K562 (cell line): ENCODE data around the gene CFD. TPM values are rescaled to one million over a fixed set of nuclear protein-coding genes. Genes with fewer than 3 reads are reported as not detected.

Experiments used
- ADNP ChIP-seq: fragments of 200-800 bp; sonication (Bioruptor generic); IDR thresholded peaks from 2 replicates; pipeline ENCODE4 v1.6.1; 2016; ENCODE audit warnings: missing genetic modification characterization, missing compliant biosample characterization
- CBX1 ChIP-seq: sonication (generic); IDR thresholded peaks from 2 replicates; pipeline ENCODE4 v1.6.1; 2016; ENCODE audit warnings: antibody characterized with exemption, low read depth, mild to moderate bottlenecking
- GABPB2 ChIP-seq: fragments of 250-450 bp; sonication (Bioruptor Pico); conservative IDR thresholded peaks from 2 replicates; pipeline ENCODE4 v1.5.1; 2021; ENCODE audit warnings: mild to moderate bottlenecking
- KAT8 ChIP-seq: fragments of 450-650 bp; IDR thresholded peaks from 2 replicates; pipeline ENCODE4 v1.6.1; 2016; ENCODE audit warnings: low read depth, mild to moderate bottlenecking
- NR2C1 ChIP-seq, 2 experiments: fragments of 450-650 bp; IDR thresholded peaks; 2 replicates each; pipeline ENCODE4 v1.6.1; 2017; ENCODE audit warnings: mild to moderate bottlenecking in 2 of 2, antibody characterized with exemption in 1 of 2, inconsistent platforms in 1 of 2, missing compliant biosample characterization in 1 of 2, missing genetic modification characterization in 1 of 2
- RBFOX2 ChIP-seq: fragments of 200-400 bp; formaldehyde crosslinking; IDR thresholded peaks from 2 replicates; pipeline ENCODE4 v1.6.1; 2017; ENCODE audit warnings: low read depth, mild to moderate bottlenecking, low read length, moderate library complexity
- SUPT5H ChIP-seq: fragments of 450-650 bp; IDR thresholded peaks from 2 replicates; pipeline ENCODE4 v1.6.1; 2016
- ZNF354B ChIP-seq: fragments of 250-450 bp; sonication (Bioruptor Pico); IDR thresholded peaks from 2 replicates; pipeline ENCODE4 v1.4.0; 2020
- ZNF444 ChIP-seq: fragments of 250-450 bp; sonication (Bioruptor Pico); IDR thresholded peaks from 2 replicates; pipeline ENCODE4 v1.4.0; 2020; ENCODE audit warnings: mild to moderate bottlenecking, moderate library complexity
- ZNF57 ChIP-seq: fragments of 450-650 bp; formaldehyde crosslinking; IDR thresholded peaks from 2 replicates; pipeline ENCODE4 v1.4.0; 2020; ENCODE audit warnings: mild to moderate bottlenecking, moderate library complexity
- polyA plus RNA-seq, 8 experiments: library from polyadenylated mRNA; depleted of rRNA in 4 of 8; stranded (reverse) in 5 of 8; unstranded in 3 of 8; fragments of >200 nt; fragmentation: Nextera tagmentation in 2 of 8; fragmentation: Illumina TruSeq in 1 of 8; extraction: Ambion mirVana in 2 of 8; extraction: Trizol in 1 of 8; gene quantifications; 2 replicates each; pipeline versions ENCODE4 v1.2.1 to v1.2.3, GENCODE V29; 2011 to 2014; ENCODE audit warnings: inconsistent platforms in 1 of 8, missing spikeins in 1 of 8
- total RNA-seq, 7 experiments: library from RNA; depleted of rRNA in 6 of 7; stranded (reverse); fragments of >200 nt in 6 of 7; fragmentation: Illumina TruSeq in 2 of 7; extraction: Trizol in 2 of 7; gene quantifications; 2 replicates each; pipeline versions ENCODE4 v1.2.1 to v1.2.3, GENCODE V29; 2011 to 2021; ENCODE audit warnings: low replicate concordance in 1 of 7
- TF ChIP-seq, protein P1 (sequence below): fragments of 250-450 bp; sonication (Bioruptor Pico); IDR thresholded peaks from 2 replicates; pipeline ENCODE4 v1.4.0; 2020
- TF ChIP-seq, protein P2 (sequence below): fragments of 450-650 bp; IDR thresholded peaks from 2 replicates; pipeline ENCODE4 v1.6.1; 2018; ENCODE audit not compliant: partially characterized antibody
- TF ChIP-seq, protein P3 (sequence below): fragments of 250-450 bp; sonication (Bioruptor Pico); IDR thresholded peaks from 2 replicates; pipeline ENCODE4 v1.8.0; 2022; ENCODE audit warnings: inconsistent platforms

Gene CFD
- total and polyA plus RNA-seq, 9 of the 15 experiments (the other 6 are each of a cell fraction or from before 2014, with no cell fraction given): 0.52 to 59.4 (median 7.6) TPM

DNA sequence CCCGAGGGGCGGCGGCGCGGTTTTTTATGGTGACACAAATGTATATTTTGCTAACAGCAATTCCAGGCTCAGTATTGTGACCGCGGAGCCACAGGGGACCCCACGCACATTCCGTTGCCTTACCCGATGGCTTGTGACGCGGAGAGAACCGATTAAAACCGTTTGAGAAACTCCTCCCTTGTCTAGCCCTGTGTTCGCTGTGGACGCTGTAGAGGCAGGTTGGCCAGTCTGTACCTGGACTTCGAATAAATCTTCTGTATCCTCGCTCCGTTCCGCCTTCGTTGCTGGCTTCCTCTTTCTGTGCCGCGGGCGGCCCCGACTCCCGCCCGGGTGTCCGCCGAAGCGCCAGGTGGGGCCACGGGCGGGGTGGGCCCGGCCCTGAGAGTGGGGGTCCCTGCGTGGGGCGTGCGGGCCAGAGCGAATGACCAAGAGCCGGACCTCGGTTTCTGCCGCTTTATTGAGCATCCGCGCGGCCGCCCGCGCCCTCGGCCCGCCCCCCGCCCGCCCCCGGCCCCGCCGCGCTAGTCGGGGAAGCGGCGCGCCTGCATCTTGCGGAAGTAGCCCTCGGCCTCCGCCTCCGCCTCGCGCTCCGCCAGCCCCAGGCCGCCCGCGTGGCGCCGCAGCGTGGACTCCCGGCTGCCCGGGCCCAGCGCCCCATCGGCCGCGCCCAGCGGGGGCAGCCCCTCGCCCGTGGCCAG, 47.3 kb upstream of the CFD start (continued):
- TF ChIP-seq, protein P1, sequence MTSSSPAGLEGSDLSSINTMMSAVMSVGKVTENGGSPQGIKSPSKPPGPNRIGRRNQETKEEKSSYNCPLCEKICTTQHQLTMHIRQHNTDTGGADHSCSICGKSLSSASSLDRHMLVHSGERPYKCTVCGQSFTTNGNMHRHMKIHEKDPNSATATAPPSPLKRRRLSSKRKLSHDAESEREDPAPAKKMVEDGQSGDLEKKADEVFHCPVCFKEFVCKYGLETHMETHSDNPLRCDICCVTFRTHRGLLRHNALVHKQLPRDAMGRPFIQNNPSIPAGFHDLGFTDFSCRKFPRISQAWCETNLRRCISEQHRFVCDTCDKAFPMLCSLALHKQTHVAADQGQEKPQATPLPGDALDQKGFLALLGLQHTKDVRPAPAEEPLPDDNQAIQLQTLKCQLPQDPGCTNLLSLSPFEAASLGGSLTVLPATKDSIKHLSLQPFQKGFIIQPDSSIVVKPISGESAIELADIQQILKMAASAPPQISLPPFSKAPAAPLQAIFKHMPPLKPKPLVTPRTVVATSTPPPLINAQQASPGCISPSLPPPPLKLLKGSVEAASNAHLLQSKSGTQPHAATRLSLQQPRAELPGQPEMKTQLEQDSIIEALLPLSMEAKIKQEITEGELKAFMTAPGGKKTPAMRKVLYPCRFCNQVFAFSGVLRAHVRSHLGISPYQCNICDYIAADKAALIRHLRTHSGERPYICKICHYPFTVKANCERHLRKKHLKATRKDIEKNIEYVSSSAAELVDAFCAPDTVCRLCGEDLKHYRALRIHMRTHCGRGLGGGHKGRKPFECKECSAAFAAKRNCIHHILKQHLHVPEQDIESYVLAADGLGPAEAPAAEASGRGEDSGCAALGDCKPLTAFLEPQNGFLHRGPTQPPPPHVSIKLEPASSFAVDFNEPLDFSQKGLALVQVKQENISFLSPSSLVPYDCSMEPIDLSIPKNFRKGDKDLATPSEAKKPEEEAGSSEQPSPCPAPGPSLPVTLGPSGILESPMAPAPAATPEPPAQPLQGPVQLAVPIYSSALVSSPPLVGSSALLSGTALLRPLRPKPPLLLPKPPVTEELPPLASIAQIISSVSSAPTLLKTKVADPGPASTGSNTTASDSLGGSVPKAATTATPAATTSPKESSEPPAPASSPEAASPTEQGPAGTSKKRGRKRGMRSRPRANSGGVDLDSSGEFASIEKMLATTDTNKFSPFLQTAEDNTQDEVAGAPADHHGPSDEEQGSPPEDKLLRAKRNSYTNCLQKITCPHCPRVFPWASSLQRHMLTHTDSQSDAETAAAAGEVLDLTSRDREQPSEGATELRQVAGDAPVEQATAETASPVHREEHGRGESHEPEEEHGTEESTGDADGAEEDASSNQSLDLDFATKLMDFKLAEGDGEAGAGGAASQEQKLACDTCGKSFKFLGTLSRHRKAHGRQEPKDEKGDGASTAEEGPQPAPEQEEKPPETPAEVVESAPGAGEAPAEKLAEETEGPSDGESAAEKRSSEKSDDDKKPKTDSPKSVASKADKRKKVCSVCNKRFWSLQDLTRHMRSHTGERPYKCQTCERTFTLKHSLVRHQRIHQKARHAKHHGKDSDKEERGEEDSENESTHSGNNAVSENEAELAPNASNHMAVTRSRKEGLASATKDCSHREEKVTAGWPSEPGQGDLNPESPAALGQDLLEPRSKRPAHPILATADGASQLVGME: no peak
- TF ChIP-seq RBFOX2: peak; percentile 58
- no peak for TF ChIP-seq ZNF354B
- TF ChIP-seq KAT8: no peak
- TF ChIP-seq ZNF444 (CRISPR knock-in tag): no peak
- TF ChIP-seq, protein P2, sequence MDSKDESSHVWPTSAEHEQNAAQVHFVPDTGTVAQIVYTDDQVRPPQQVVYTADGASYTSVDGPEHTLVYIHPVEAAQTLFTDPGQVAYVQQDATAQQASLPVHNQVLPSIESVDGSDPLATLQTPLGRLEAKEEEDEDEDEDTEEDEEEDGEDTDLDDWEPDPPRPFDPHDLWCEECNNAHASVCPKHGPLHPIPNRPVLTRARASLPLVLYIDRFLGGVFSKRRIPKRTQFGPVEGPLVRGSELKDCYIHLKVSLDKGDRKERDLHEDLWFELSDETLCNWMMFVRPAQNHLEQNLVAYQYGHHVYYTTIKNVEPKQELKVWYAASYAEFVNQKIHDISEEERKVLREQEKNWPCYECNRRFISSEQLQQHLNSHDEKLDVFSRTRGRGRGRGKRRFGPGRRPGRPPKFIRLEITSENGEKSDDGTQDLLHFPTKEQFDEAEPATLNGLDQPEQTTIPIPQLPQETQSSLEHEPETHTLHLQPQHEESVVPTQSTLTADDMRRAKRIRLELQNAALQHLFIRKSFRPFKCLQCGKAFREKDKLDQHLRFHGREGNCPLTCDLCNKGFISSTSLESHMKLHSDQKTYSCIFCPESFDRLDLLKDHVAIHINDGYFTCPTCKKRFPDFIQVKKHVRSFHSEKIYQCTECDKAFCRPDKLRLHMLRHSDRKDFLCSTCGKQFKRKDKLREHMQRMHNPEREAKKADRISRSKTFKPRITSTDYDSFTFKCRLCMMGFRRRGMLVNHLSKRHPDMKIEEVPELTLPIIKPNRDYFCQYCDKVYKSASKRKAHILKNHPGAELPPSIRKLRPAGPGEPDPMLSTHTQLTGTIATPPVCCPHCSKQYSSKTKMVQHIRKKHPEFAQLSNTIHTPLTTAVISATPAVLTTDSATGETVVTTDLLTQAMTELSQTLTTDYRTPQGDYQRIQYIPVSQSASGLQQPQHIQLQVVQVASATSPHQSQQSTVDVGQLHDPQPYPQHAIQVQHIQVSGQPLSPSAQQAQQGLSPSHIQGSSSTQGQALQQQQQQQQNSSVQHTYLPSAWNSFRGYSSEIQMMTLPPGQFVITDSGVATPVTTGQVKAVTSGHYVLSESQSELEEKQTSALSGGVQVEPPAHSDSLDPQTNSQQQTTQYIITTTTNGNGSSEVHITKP: no peak
- TF ChIP-seq SUPT5H: peak; percentile 82
- peak; percentile 55; the same call in 1 of the 2 replicates for TF ChIP-seq CBX1
- TF ChIP-seq, protein P3, sequence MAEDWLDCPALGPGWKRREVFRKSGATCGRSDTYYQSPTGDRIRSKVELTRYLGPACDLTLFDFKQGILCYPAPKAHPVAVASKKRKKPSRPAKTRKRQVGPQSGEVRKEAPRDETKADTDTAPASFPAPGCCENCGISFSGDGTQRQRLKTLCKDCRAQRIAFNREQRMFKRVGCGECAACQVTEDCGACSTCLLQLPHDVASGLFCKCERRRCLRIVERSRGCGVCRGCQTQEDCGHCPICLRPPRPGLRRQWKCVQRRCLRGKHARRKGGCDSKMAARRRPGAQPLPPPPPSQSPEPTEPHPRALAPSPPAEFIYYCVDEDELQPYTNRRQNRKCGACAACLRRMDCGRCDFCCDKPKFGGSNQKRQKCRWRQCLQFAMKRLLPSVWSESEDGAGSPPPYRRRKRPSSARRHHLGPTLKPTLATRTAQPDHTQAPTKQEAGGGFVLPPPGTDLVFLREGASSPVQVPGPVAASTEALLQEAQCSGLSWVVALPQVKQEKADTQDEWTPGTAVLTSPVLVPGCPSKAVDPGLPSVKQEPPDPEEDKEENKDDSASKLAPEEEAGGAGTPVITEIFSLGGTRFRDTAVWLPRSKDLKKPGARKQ (CRISPR knock-in tag): 0 out of 2 replicates have a peak, but pooled peaks have one; percentile 15
- TF ChIP-seq GABPB2 (CRISPR knock-in tag): no peak
- no peak for TF ChIP-seq ADNP (tag)
- no peak for TF ChIP-seq ZNF57 (CRISPR knock-in tag)
- TF ChIP-seq NR2C1 (IDR thresholded peaks at IDR 0.05): no peak
- no peak for TF ChIP-seq NR2C1 (tag; IDR thresholded peaks at IDR 0.05)
